ENCODE results near the gene ADAMTS6. TPM values are rescaled to one million over a fixed set of nuclear protein-coding genes. Genes with fewer than 3 reads are reported as not detected.

The ADAMTS6 gene
- polyA plus RNA-seq, 2 of the 4 experiments (the other 2 are of a cell fraction) = 0.22 to 0.66 TPM

DNA sequence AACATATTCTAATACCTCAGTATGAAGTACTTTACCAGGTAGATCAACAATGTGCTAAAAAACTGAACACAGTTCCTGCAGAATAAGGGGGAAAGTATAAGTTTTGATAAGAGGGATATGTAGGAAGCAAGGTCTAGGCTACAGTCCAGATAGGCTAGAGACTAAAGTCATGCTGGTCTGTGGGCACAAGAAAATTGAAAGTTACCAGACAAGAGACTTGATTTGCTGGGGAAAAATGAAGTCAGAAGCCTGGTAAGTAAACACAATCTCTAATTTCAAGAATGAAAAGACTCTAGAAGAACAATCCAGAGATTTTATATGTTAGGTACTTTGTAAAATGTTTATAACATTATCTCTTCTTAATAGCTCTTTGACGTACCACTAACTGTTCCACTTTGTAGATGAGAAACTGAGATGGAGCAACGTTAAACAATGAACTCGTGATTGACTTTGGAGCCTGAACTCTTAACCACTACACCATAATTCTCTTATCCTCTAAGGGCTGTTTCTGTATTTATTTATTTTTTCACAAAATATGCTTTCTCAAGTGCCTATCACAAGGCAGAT lies 19.5 kb downstream of the ADAMTS6 start:
- no peak overlapping the region for H3K4me2 ChIP-seq
- 54% methylated on average over 3 of the region's 3 CpGs for WGBS (ENCODE audit: missing lambda C conversion rate)
- no peaks in the 10 kb centered on the region for H3K4me1 ChIP-seq
- H3K9me3 ChIP-seq = no peaks in the 10 kb centered on the region
- H3K27ac ChIP-seq = no peak overlapping the region
- TF ChIP-seq FOSB (CRISPR knock-in tag; IDR thresholded peaks at IDR 0.05) (no peak), EP300 (IDR thresholded peaks at IDR 0.05) (no peak), EHMT2 (IDR thresholded peaks at IDR 0.05; ENCODE audit: low read depth) (no peak), POLR2A (IDR thresholded peaks at IDR 0.05; ENCODE audit: low read length) (no peak), NFE2L2 (conservative IDR thresholded peaks at IDR 0.05; ENCODE audit: low read length) (no peak), POLR2AphosphoS2 (conservative IDR thresholded peaks at IDR 0.05; ENCODE audit: low read length) (no peak), ZC3H11A (IDR thresholded peaks at IDR 0.05) (no peak), HDAC2 (IDR thresholded peaks at IDR 0.05) (no peak), ESRRA (IDR thresholded peaks at IDR 0.05; ENCODE audit: borderline replicate concordance, low read length) (no peak), HOXB5 (CRISPR knock-in tag; IDR thresholded peaks at IDR 0.05) (no peak), MAFK (IDR thresholded peaks at IDR 0.05; ENCODE audit: partially characterized antibody) (no peak)
- TF ChIP-seq, protein P1, sequence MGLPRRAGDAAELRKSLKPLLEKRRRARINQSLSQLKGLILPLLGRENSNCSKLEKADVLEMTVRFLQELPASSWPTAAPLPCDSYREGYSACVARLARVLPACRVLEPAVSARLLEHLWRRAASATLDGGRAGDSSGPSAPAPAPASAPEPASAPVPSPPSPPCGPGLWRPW (IDR thresholded peaks at IDR 0.05) = no peak
- no peak for DNase-seq (ENCODE audit: low read depth in 1 of 2, low spot score in 1 of 2)
- no peak overlapping the region for H3K4me3 ChIP-seq
- ATAC-seq = no peak
- ChIA-PET CTCF (interaction anchor here (1.1 to 2.0 kb wide), 3 partner anchors 11 to 827 kb away, joined by 3 to 4 read pairs (median 3); no protein-coding TSS in a partner anchor), POLR2A (no interaction called here)
- FAIRE-seq = no peak

- no peak for ATAC-seq
- Histone ChIP-seq H3K9me3 (no peaks in the 10 kb centered on the region), H3K27ac (no peak overlapping the region), H3K4me3 (no peak overlapping the region), H3K4me1 (no peaks in the 10 kb centered on the region), H3K4me2 (no peak overlapping the region)
- CTCF ChIA-PET = interaction anchor here (1.1 to 2.0 kb wide), 3 partner anchors 11 to 827 kb away, joined by 3 to 4 read pairs (median 3); no protein-coding TSS in a partner anchor
- POLR2A ChIA-PET = no interaction called here
- no peak for FAIRE-seq
- TF ChIP-seq FOSB (CRISPR knock-in tag; IDR thresholded peaks at IDR 0.05) = no peak
- TF ChIP-seq NR3C1 (IDR thresholded peaks at IDR 0.05) = no peak
- no peak for TF ChIP-seq HOXA7 (CRISPR knock-in tag; IDR thresholded peaks at IDR 0.05)
- no peak for TF ChIP-seq HDAC2 (IDR thresholded peaks at IDR 0.05)
- no peak for TF ChIP-seq HEYL (CRISPR knock-in tag; IDR thresholded peaks at IDR 0.05)
- TF ChIP-seq CBX8 (IDR thresholded peaks at IDR 0.05) = no peak
- TF ChIP-seq HMGXB4 (CRISPR knock-in tag; IDR thresholded peaks at IDR 0.05; ENCODE audit: borderline replicate concordance) = no peak
- no peak for TF ChIP-seq MAZ (IDR thresholded peaks at IDR 0.05; ENCODE audit: borderline replicate concordance, low read depth, low read length)
- no peak for TF ChIP-seq ZC3H11A (IDR thresholded peaks at IDR 0.05)
- no peak for TF ChIP-seq RARB (CRISPR knock-in tag; IDR thresholded peaks at IDR 0.05)
- no peak for TF ChIP-seq POLR2AphosphoS2 (conservative IDR thresholded peaks at IDR 0.05; ENCODE audit: low read length)
- no peak for TF ChIP-seq TP53 (CRISPR knock-in tag; IDR thresholded peaks at IDR 0.05)
- TF ChIP-seq CTCF (IDR thresholded peaks at IDR 0.05) = no peak
- no peak for TF ChIP-seq ZNF302 (CRISPR knock-in tag; IDR thresholded peaks at IDR 0.05)
- no peak for TF ChIP-seq RNF2 (IDR thresholded peaks at IDR 0.05; ENCODE audit: borderline replicate concordance, low read depth)
- TF ChIP-seq RCOR1 (IDR thresholded peaks at IDR 0.05; ENCODE audit: low read depth, low read length) = no peak
- no peak for DNase-seq (ENCODE audit: low read depth in 1 of 2, low spot score in 1 of 2)
Observed at GRCh38 chr5:65461490-65461889, 20.2 kb downstream of the ADAMTS6 start.
